GM18907 (cell line): Measurements from ENCODE around the gene HP1BP3.

Experiments
- ATAC-seq: cut with Tn5 transposase; IDR thresholded peaks from one replicate; pipeline ENCODE4 v1.9.1; 2021; ENCODE audit warnings: mild to moderate bottlenecking, moderate library complexity; ENCODE audit not compliant: unreplicated experiment

The HP1BP3 gene

GRCh38 chr1:20712215-20712577 lies 74.9 kb downstream of the HP1BP3 start:
- ATAC-seq: no peak

- ATAC-seq: no peak
Observed at GRCh38 chr1:20711285-20712214, 75.6 kb downstream of the HP1BP3 start.

GRCh38 chr1:20710469-20711284 lies 76.4 kb downstream of the HP1BP3 start:
- ATAC-seq: no peak

- ATAC-seq: no peak
Observed at GRCh38 chr1:20709868-20710267, 77.2 kb downstream of the HP1BP3 start.

GRCh38 chr1:20708891-20709290 lies 78.2 kb downstream of the HP1BP3 start:
- no peak for ATAC-seq

GRCh38 chr1:20708057-20708456 lies 79.0 kb downstream of the HP1BP3 start:
- no peak for ATAC-seq

- ATAC-seq: no peak
Observed at GRCh38 chr1:20706841-20707240, 80.3 kb downstream of the HP1BP3 start.

- ATAC-seq: no peak
Observed at GRCh38 chr1:20705203-20705755, 81.8 kb downstream of the HP1BP3 start.

GRCh38 chr1:20704390-20705202 lies 82.5 kb downstream of the HP1BP3 start:
- no peak for ATAC-seq

GRCh38 chr1:20703124-20703756 lies 83.9 kb downstream of the HP1BP3 start:
- no peak for ATAC-seq

- ATAC-seq: no peak
Observed at GRCh38 chr1:20702416-20702815, 84.7 kb downstream of the HP1BP3 start.

GRCh38 chr1:20701847-20702246 lies 85.3 kb downstream of the HP1BP3 start:
- ATAC-seq: no peak

- ATAC-seq: no peak
Observed at GRCh38 chr1:20701446-20701845, 85.7 kb downstream of the HP1BP3 start.

GRCh38 chr1:20700636-20701215 lies 86.4 kb downstream of the HP1BP3 start:
- ATAC-seq: no peak

- no peak for ATAC-seq
Observed at GRCh38 chr1:20699558-20699957, 87.5 kb downstream of the HP1BP3 start.

- ATAC-seq: no peak
Observed at GRCh38 chr1:20698195-20698910, 88.8 kb downstream of the HP1BP3 start.

GRCh38 chr1:20697563-20697962 lies 89.5 kb downstream of the HP1BP3 start:
- ATAC-seq: no peak

GRCh38 chr1:20696397-20697333 lies 90.4 kb downstream of the HP1BP3 start:
- peak; percentile 65 for ATAC-seq
